ENCODE measurements around the gene SLC35G3. TPM values are rescaled to one million over a fixed set of nuclear protein-coding genes. Genes with fewer than 3 reads are reported as not detected.

Gene SLC35G3
- total RNA-seq, 1 donor from 2014 or later: not detected

- no peak for TF ChIP-seq CTCF (IDR thresholded peaks at IDR 0.05; ENCODE audit: borderline replicate concordance)
- Histone ChIP-seq H3K9me3 (replicated peaks) (no peaks in the 10 kb centered on the region), H3K27me3 (ENCODE audit: low read depth) (no peaks in the 10 kb centered on the region), H3K4me1 (no peaks in the 10 kb centered on the region), H3K36me3 (peaks cover 64% of the 10 kb centered on the region), H3K27ac (replicated peaks) (no peak overlapping the region), H3K4me3 (no peak overlapping the region)
- intact Hi-C loops (cut with micrococcal nuclease): no loop called here
- DNase-seq: no peak
Measured at GRCh38 chr17:35162755-35163154, 31.4 kb downstream of the SLC35G3 start.

- Histone ChIP-seq H3K4me3 (no peak overlapping the region), H3K27ac (replicated peaks) (no peak overlapping the region), H3K9me3 (replicated peaks) (no peaks in the 10 kb centered on the region), H3K27me3 (ENCODE audit: low read depth) (no peaks in the 10 kb centered on the region), H3K36me3 (peaks cover 67% of the 10 kb centered on the region), H3K4me1 (no peaks in the 10 kb centered on the region)
- no peak for TF ChIP-seq CTCF (IDR thresholded peaks at IDR 0.05; ENCODE audit: borderline replicate concordance)
- no peak for DNase-seq
- intact Hi-C loops (cut with micrococcal nuclease): no loop called here
Measured at GRCh38 chr17:35161281-35161761, 32.9 kb downstream of the SLC35G3 start.

GRCh38 chr17:35160354-35161201 is 33.6 kb downstream of the SLC35G3 start:
- Histone ChIP-seq H3K27ac (replicated peaks) (no peak overlapping the region), H3K27me3 (ENCODE audit: low read depth) (no peaks in the 10 kb centered on the region), H3K4me3 (no peak overlapping the region), H3K9me3 (replicated peaks) (no peaks in the 10 kb centered on the region), H3K36me3 (peaks cover 68% of the 10 kb centered on the region), H3K4me1 (no peaks in the 10 kb centered on the region)
- TF ChIP-seq CTCF (IDR thresholded peaks at IDR 0.05; ENCODE audit: borderline replicate concordance): no peak
- intact Hi-C loops (cut with micrococcal nuclease): no loop called here
- no peak for DNase-seq

GRCh38 chr17:35159940-35160339 is 34.3 kb downstream of the SLC35G3 start:
- Histone ChIP-seq H3K27ac (replicated peaks) (no peak overlapping the region), H3K9me3 (replicated peaks) (no peaks in the 10 kb centered on the region), H3K27me3 (ENCODE audit: low read depth) (no peaks in the 10 kb centered on the region), H3K36me3 (peaks cover 68% of the 10 kb centered on the region), H3K4me3 (no peak overlapping the region), H3K4me1 (no peaks in the 10 kb centered on the region)
- DNase-seq: no peak
- intact Hi-C loops (cut with micrococcal nuclease): no loop called here
- TF ChIP-seq CTCF (IDR thresholded peaks at IDR 0.05; ENCODE audit: borderline replicate concordance): no peak

- Histone ChIP-seq H3K27ac (replicated peaks) (no peak overlapping the region), H3K4me3 (no peak overlapping the region), H3K4me1 (peaks cover 21% of the 10 kb centered on the region), H3K9me3 (replicated peaks) (no peaks in the 10 kb centered on the region), H3K27me3 (ENCODE audit: low read depth) (no peaks in the 10 kb centered on the region), H3K36me3 (peaks cover 59% of the 10 kb centered on the region)
- DNase-seq: no peak
- intact Hi-C loops (cut with micrococcal nuclease): no loop called here
- no peak for TF ChIP-seq CTCF (IDR thresholded peaks at IDR 0.05; ENCODE audit: borderline replicate concordance)
Measured at GRCh38 chr17:35155246-35155645, 38.9 kb downstream of the SLC35G3 start.

Data from left ventricle myocardium inferior (tissue), 1 donor.